ENCODE measurements around the gene ASCC3. TPM values are rescaled to one million over a fixed set of nuclear protein-coding genes. Genes with fewer than 3 reads are reported as not detected.
"Not testable (repeated sequence)": the region's sequence is repeated elsewhere in the genome, so short reads cannot be mapped to it uniquely, and the experiment has no call there.

ASCC3 gene
- total RNA-seq, 4 donors from 2014 or later = 20.3 to 26.2 (median 22.4) TPM

DNA sequence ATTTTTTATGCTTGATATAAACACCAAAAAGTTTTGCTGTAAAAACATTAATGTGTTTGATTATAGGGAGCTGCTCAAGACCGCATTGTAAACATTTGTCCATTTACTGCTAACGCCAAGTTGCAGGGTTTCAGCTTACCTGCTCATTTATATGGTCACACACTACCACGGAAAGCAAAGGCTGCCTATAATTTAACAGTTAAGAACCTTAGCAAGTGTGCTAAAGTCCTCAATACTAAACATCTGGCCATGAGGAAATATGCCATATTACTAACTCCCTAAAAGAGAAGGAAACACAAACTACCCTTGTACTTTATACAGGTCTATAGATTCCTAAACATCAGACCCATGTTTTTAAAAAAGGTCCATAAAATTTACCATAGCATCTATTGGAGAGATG lies 129.5 kb downstream of the ASCC3 start:
- TF ChIP-seq POLR2A (IDR thresholded peaks at IDR 0.05; ENCODE audit: low read depth) (no peak), CTCF (IDR thresholded peaks at IDR 0.05) (no peak), POLR2AphosphoS5 (IDR thresholded peaks at IDR 0.05) (no peak), EP300 (IDR thresholded peaks at IDR 0.05) (no peak)
- Histone ChIP-seq H3K27ac (replicated peaks in 1 of 4) (no peak overlapping the region), H3K9me3 (no peaks in the 10 kb centered on the region), H3K4me1 (no peaks in the 10 kb centered on the region), H3K27me3 (no peaks in the 10 kb centered on the region), H3K36me3 (no peaks in the 10 kb centered on the region), H3K4me3 (no peak overlapping the region)
- intact Hi-C loops (cut with DNase I) = no loop called here
- WGBS = 84% methylated on average over 3 of the region's 3 CpGs
- no peak for DNase-seq (ENCODE audit: extremely low spot score)

GRCh38 chr6:100745419-100746041 lies 135.6 kb downstream of the ASCC3 start:
- DNase-seq (ENCODE audit: extremely low spot score) = no peak
- Histone ChIP-seq H3K9me3 (no peaks in the 10 kb centered on the region), H3K27ac (replicated peaks in 1 of 4) (no peak overlapping the region), H3K27me3 (no peaks in the 10 kb centered on the region), H3K4me1 (no peaks in the 10 kb centered on the region), H3K36me3 (peaks cover 0 to 11% (median 3%) of the 10 kb centered on the region in 4 donors), H3K4me3 (no peak overlapping the region)
- intact Hi-C loops (cut with DNase I) = no loop called here
- 93% methylated on average over 5 of the region's 5 CpGs for WGBS
- TF ChIP-seq CTCF (IDR thresholded peaks at IDR 0.05) = no peak
- no peak for TF ChIP-seq EP300 (IDR thresholded peaks at IDR 0.05)
- no peak for TF ChIP-seq POLR2A (IDR thresholded peaks at IDR 0.05; ENCODE audit: low read depth)
- no peak for TF ChIP-seq POLR2AphosphoS5 (IDR thresholded peaks at IDR 0.05)

- no peak for DNase-seq (ENCODE audit: extremely low spot score)
- no peaks in the 10 kb centered on the region for H3K4me1 ChIP-seq
- no peaks in the 10 kb centered on the region for H3K27me3 ChIP-seq
- no peak overlapping the region for H3K27ac ChIP-seq (replicated peaks in 1 of 4)
- no peak overlapping the region for H3K4me3 ChIP-seq
- intact Hi-C loops (cut with DNase I) = no loop called here
- peaks cover 0 to 11% (median 3%) of the 10 kb centered on the region in 4 donors for H3K36me3 ChIP-seq
- TF ChIP-seq CTCF (IDR thresholded peaks at IDR 0.05) (no peak), EP300 (IDR thresholded peaks at IDR 0.05) (no peak), POLR2A (IDR thresholded peaks at IDR 0.05; ENCODE audit: low read depth) (no peak), POLR2AphosphoS5 (IDR thresholded peaks at IDR 0.05) (no peak)
- H3K9me3 ChIP-seq = no peaks in the 10 kb centered on the region
These were observed 140.7 kb downstream of the ASCC3 start for GRCh38 chr6:100740439-100740838.

- intact Hi-C loops (cut with DNase I) = not testable (repeated sequence)
These were observed 143.4 kb downstream of the ASCC3 start for GRCh38 chr6:100737720-100738119.

GRCh38 chr6:100731411-100731810 lies 149.7 kb downstream of the ASCC3 start:
- Histone ChIP-seq H3K9me3 (no peaks in the 10 kb centered on the region), H3K27ac (replicated peaks in 1 of 4) (no peak overlapping the region), H3K4me3 (no peak overlapping the region), H3K27me3 (no peaks in the 10 kb centered on the region), H3K36me3 (no peaks in the 10 kb centered on the region), H3K4me1 (peaks cover 0 to 23% (median 15%) of the 10 kb centered on the region in 4 donors)
- TF ChIP-seq POLR2AphosphoS5 (IDR thresholded peaks at IDR 0.05) (no peak), CTCF (IDR thresholded peaks at IDR 0.05) (no peak)
- 92% methylated on average over 5 of the region's 5 CpGs for WGBS
- intact Hi-C loops (cut with DNase I) = no loop called here
- DNase-seq (ENCODE audit: extremely low spot score) = no peak

More at GRCh38 chr6:100737720-100738119, 143.4 kb downstream of the ASCC3 start:
- H3K27me3 ChIP-seq; H3K36me3 ChIP-seq; H3K9me3 ChIP-seq; H3K4me1 ChIP-seq; DNase-seq (ENCODE audit: extremely low spot score); H3K4me3 ChIP-seq; H3K27ac ChIP-seq (replicated peaks in 1 of 4): not testable (repeated sequence)
